GM12872 (cell line): Measurements from ENCODE around the gene PRND.

ENCODE experiments used
- CTCF ChIP-seq: IDR thresholded peaks from 3 replicates; pipeline ENCODE4 v1.5.1; 2011; ENCODE audit warnings: low read depth, mild to moderate bottlenecking, low read length, moderate library complexity; ENCODE audit not compliant: insufficient read depth

Gene PRND

GRCh38 chr20:4683261-4683660 is 38.4 kb upstream of the PRND start:
- no peak for TF ChIP-seq CTCF

DNA sequence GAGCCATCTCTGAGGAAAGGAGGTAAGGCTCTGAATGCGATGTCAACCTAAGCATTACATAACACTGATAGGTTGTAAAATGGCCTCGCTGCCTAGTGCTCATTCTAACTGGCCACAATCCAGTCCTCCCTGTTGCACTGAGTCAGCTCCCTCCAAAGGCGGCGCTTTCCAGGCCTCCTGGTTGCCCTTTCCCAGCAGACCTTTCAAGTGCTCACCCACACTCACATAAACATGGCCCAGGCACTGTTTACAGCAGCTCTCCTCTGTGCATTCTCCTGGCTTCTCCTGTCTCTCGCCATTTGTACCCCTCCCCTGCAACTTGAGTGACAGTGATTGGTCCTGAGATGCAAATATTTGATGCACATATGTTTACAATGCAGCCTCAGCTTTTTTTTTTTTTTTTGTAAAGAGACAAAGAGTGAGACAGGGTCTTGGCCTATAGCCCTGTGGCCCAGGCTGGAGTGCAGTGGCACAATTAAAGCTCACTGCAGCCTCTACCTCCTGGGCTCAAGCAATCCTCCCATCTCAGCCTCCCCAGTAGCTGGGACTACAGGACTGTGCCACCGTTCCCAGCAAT is 36.8 kb upstream of the PRND start:
- no peak for TF ChIP-seq CTCF

GRCh38 chr20:4685923-4686221 is 35.8 kb upstream of the PRND start:
- no peak for TF ChIP-seq CTCF

DNA sequence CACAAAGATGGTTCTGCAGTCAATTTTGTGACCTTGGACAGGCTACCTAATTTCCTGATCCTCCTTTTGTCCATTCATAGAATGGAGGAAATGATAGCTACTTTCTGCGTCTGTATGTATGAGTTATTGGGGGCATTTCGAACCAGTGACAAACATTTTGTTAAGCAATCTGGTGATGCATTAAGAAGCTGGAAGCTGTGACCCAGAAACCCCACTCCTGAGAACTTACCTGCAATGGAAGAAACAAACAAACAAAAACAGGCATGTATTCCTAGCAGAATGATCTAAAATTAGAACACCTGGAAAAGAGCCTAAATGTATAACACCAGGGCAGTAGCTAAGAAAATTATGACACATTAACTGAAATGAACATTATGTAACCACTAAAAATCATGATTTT is 33.4 kb upstream of the PRND start:
- no peak for TF ChIP-seq CTCF

- TF ChIP-seq CTCF: no peak
These were observed 32.5 kb upstream of the PRND start for GRCh38 chr20:4689220-4689619.

DNA sequence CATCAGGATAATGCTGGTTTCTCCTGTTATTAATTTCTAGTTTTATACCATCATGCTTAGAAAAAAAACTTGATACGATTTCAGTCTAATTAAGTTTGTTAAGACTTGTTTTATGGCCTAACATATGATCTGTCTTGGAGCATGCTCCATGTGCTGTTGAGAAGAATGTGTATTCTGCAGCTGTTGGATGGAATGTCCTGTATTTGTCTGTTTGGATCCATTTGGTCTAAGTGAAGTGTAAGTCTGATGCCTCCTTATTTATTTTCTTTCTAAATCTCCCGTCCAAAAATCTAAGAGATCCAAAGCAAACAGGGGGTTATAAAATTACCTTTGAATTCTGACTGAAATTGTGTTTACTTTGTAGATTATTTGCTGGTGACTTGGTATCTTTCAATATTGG is 30.0 kb upstream of the PRND start:
- no peak for TF ChIP-seq CTCF

- no peak for TF ChIP-seq CTCF
These were observed 27.6 kb upstream of the PRND start for GRCh38 chr20:4694076-4694475.

- TF ChIP-seq CTCF: no peak
These were observed 24.4 kb upstream of the PRND start for GRCh38 chr20:4697189-4697830.
